NCI-H748 treated with DMSO at 0.1 percent for 48 hours (cell line): ENCODE measurements around the gene EME2.
"Not testable (repeated sequence)": the region's sequence is repeated elsewhere in the genome, so short reads cannot be mapped to it uniquely, and the experiment has no call there.

Experiments
- DNase-seq: peaks from one replicate; lab custom pipeline; 2025; lab: John Stamatoyannopoulos, UW

Gene EME2

GRCh38 chr16:1791256-1791942 lies 18.8 kb downstream of the EME2 start:
- no peak for DNase-seq

DNA sequence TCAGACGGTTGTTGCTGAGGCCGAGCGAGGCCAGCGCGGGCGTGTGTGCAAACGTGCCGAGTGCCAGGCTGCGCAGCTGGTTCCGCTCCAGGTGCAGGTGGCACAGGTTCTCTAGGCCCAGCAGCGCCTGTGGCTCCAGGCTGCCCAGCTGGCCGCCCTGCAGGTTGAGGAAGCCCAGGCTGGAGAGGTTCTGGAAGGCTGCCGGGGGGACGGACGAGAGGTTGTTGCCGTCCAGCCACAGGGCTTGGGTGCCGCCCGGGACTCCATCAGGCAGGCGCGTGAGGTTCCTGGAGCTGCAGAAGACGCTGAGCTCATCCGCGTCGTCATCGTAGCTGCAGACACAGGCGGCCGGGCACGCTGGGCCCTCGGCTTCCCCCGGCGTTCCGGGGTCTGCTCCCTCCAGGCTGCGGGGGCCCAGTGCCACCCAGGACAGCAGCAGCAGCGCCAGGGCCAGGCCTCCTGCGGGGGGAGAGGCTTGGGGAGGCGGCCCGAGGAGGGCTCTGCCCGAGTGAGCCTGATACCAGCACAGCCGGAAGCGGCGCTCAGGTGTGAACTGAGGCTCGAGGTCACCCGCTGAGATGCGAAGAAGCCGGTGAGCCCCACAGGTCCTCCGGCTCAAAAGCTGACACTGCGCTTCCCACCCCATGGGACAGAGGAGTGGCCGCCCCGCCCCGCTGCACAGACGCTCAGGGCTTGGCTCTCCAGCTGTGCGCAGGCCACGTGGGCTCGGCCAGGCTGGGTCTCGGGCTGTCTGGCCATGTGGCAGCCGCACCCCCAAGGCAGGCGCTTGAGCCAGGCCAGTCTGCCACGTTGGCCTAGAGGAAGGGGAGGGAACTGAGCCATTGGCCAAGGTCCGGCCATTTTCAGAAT lies 19.6 kb downstream of the EME2 start:
- no peak for DNase-seq

DNA sequence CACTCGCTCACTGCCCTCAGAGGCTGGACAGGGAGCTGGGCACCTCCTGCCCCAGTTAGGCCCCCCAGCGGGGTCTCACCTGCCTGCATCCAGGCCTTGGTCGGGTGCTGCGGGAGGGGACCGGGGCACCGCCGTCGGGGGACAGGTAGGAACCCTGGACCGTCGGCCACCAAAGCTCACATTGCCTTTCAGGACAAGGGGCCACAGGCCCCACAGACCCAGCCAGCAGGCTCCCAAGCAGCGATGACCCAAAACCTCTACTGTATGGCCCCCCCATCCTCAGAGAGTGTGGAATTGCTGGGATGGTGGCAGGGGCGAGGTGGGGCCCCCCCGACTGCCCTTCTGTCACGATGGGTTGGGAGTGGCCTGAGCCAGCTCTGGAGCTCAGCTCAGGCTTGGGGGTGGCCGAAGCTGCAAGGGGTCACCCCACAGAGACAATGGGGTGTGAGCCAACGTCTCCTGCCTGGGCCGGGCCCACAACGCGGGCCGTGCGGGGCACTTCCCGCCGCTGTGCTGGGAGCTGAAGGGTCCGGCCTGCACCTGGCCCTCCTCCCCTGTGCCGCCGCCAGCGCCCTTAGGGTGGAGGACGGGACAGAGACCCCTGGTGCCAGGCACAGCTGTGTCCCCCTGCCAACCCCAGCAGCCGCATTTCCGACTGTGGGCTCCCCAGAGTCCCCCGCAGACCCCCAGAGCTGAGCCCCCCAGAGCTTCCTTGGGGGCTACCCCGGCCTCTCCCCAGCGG lies 20.4 kb downstream of the EME2 start:
- no peak for DNase-seq

DNA sequence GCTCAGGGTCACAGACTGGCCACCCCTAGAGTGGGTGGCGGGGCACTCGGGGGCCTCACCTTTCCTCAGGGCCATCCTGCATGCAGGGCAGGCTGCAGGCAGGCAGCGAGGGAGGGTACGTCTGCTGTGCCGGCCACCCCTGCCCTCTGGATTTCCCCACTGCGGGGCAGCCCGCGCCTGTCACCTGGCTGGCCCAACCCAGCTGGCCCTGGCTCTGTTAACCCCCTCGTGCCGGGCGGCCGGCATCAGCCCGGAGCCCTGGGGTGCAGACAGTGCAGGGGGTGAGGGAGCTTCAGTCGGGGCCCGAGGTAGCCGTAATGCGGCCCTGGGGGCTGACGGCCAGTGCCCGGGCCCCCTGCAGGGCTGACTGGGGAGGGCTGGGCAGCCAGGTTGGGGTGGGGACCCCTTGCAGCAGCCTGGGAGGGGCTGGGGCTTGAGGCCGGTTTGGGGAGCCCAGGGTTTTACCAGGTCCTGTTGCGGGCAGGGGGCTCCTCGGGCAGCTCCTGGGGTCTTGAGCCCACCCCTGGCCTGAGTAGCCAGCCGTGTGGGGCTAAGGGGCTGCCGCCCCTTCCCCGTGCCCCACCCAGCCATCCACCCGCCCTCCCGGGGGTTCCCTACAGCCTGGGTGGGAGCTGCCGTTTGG lies 21.1 kb downstream of the EME2 start, which contains the start of gene IGFALS:
TSS of gene IGFALS (minus strand) at position 128 of the 643 bp plus-strand sequence. CDS start at position 75, 53 bp downstream.
- DNase-seq = no peak

GRCh38 chr16:1794221-1794871 lies 21.7 kb downstream of the EME2 start:
- no peak for DNase-seq

GRCh38 chr16:1794908-1795666 lies 22.5 kb downstream of the EME2 start:
- DNase-seq = no peak

DNA sequence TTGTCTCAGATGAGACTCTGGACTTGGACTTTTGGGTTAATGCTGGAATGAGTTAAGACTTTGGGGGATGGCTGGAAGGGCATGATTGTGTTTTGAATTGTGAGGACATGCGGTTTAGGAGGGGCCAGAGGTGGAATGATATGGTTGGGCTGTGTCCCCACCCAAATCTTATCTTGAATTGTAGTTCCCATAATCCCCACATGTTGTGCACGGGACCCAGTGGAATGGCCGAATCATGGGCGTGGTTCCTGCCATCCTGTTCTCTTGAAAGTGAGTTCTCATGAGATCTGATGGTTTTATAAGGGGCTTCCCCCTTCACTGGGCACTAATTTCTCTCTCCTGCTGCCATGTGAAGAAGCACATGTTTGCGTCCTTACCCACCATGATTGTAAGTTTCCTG lies 26.7 kb downstream of the EME2 start:
- DNase-seq = not testable (repeated sequence)

DNA sequence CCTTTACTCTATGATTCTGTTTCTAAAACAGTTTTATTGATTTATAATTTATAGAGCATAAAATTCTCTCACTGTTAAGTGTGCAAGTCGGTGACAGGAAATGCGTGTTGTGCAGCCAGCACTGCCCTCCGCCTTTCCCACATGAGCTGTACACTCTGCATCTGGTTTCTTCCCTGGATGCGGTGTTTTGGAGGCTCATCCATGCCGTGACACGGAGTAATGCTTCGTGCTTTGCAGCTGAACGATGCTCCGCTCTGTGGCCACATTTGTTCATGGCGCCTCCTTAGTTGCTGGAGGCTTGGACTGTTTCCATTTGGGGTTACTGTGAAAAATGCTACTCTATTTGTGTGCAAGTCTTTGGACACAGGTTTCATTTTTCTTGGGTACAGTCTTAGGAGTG lies 28.1 kb downstream of the EME2 start:
- no peak for DNase-seq

GRCh38 chr16:1807626-1808025 lies 35.0 kb downstream of the EME2 start:
- no peak for DNase-seq

DNA sequence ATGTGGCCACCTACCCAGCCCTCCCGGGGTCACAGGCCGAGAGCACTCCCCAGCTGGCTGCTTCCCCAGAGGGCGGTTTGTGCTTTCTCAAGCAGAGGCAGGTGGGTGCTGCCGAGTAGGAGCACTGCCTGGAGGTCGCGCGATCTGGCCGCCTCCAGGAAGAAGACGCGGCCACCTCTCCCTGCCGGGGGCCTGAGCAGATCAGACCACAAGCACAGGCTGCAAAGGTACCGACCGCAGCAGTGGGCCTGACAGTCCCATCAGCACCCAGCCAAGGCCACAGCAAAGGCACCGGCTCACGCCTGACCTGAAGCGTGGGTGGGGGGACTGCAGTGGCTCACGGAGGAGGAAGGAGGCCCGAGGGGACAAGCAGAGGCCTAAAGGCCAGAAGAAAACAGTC lies 36.1 kb downstream of the EME2 start:
- no peak for DNase-seq

GRCh38 chr16:1809281-1809801 lies 36.7 kb downstream of the EME2 start:
- DNase-seq = no peak

- no peak for DNase-seq
Measured at GRCh38 chr16:1810106-1810505, 37.5 kb downstream of the EME2 start.

DNA sequence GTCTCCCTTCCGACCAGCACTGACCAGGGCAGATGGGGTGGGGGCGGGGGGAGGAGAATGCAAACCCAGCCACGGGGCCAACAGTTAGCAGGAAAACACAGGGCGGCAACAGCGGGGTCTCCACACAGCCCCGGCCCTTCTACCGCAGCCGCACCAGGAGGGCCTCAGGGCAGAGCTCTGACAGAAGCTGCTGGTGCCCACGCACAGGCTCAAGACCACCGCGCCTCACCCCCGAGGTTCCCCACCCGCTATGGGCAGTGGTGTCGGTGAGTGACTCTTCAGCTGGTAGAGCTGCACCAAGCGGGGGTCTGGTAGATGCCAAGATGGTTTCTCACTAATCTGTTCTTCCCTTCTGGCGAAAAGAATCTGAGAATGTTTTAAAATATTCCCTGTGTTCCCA lies 37.9 kb downstream of the EME2 start:
- no peak for DNase-seq

- DNase-seq = peak; percentile 16
Measured at GRCh38 chr16:1812732-1813163, 40.1 kb downstream of the EME2 start.

DNA sequence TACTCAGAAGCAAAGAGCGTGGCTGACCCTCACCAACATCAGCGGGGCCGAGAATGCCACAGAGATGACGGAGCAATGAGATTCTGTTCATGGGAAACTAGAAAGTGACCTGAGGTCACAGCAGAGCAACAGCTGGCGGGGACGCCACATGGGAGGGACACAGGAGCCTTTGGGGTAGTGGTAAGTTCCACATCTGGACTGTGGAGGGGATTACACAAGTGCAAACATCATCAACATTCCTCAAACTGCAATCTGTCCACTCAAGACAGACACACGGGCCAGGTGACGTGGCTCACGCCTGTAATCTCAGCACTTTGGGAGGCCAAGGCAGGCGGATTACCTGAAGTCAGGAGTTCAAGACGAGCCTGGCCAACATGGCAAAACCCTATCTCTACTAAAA lies 42.9 kb downstream of the EME2 start:
- DNase-seq = no peak

GRCh38 chr16:1816396-1817275 lies 44.0 kb downstream of the EME2 start:
- no peak for DNase-seq

DNA sequence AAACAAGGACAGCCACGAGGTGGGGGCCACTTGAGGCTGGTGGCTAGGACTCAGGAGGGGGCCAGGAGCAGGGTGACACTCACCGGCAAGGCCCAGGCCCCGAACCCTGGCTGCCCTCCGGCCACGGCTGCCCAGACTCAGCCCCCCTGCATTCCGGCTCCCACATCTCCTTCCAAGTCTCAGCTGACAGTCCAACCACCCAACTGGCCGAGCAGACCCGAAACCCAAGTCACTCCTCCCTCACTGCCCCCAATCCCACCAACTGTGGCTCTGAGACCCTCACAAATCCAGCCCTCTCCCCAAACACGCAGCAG lies 44.6 kb downstream of the EME2 start:
- no peak for DNase-seq

DNA sequence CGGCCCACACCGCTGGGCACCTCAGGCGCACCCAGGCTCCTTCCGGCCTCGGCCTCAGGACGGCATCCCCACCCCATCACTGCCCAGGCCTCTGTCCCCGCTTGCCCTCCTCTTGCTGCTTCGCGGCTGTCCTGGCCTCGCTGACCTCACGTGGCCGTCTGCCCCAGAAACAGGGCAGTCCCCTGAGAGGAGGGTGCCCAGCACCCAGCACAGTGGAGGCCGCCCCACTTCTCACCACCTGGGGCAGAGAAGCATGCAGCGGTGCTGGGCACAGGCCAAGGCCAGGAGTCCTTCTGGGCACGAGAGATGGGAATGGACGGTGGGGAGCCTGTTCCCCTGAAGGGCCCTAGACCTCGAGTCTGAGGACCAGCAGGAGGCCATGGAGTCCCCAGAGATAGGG lies 45.1 kb downstream of the EME2 start:
- no peak for DNase-seq

- no peak for DNase-seq
Measured at GRCh38 chr16:1818204-1818872, 45.7 kb downstream of the EME2 start.
